ENCODE measurements around the gene SLC22A2. TPM values are rescaled to one million over a fixed set of nuclear protein-coding genes. Genes with fewer than 3 reads are reported as not detected.

Gene SLC22A2
- total and polyA plus RNA-seq, 2 donors (not counting 1 experiment from before 2014, with no cell fraction given) = not detected

DNA sequence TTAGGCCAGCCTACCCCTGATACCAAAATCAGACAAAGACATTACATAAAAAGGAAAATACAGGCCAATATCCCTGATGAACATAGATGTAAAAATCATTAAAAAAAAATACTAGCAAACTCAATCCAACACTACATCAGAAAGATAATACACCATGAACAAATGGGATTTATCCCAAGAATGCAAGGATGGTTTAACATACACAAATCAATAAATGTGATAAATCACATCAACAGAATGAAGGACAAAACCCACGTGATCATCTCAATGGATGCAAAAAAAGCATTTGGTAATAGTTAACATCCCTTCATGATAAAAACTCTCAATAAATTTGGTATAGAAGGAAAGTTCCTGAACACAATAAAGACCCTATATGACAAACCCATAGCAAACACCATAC, 63.8 kb downstream of the SLC22A2 start:
- Histone ChIP-seq H3K4me1 (ENCODE audit: control insufficient read depth, extremely low read depth, insufficient read depth, low read length) (no peaks in the 10 kb centered on the region), H3K27ac (ENCODE audit: insufficient read depth, low read length) (no peak overlapping the region), H2AFZ (ENCODE audit: low read length) (no peak overlapping the region), H3K36me3 (ENCODE audit: control insufficient read depth, insufficient read depth, low read length) (no peaks in the 10 kb centered on the region), H4K20me1 (ENCODE audit: control insufficient read depth, extremely low read depth, insufficient read depth, low read length) (no peaks in the 10 kb centered on the region), H3K9me3 (ENCODE audit: control insufficient read depth, insufficient read depth, low read depth, low read length) (no peaks in the 10 kb centered on the region), H3K27me3 (ENCODE audit: control insufficient read depth, insufficient read depth, low read length) (no peaks in the 10 kb centered on the region), H3K4me2 (ENCODE audit: extremely low read depth, insufficient read depth, low read length) (no peak overlapping the region), H3K9ac (ENCODE audit: insufficient read depth, low read length) (no peak overlapping the region), H3K4me3 (replicated peaks in 1 of 4; ENCODE audit: control extremely low read depth in 1 of 4, insufficient read depth in 1 of 4, low read depth in 3 of 4, low read length in 4 of 4) (no peak overlapping the region), H3K79me2 (ENCODE audit: control insufficient read depth, insufficient read depth, low read length) (no peaks in the 10 kb centered on the region)
- no peak for DNase-seq (ENCODE audit: low read depth in 2 of 2)
- TF ChIP-seq EZH2 (IDR thresholded peaks at IDR 0.05; ENCODE audit: low read length, missing control alignments) = no peak
- TF ChIP-seq, protein P1, sequence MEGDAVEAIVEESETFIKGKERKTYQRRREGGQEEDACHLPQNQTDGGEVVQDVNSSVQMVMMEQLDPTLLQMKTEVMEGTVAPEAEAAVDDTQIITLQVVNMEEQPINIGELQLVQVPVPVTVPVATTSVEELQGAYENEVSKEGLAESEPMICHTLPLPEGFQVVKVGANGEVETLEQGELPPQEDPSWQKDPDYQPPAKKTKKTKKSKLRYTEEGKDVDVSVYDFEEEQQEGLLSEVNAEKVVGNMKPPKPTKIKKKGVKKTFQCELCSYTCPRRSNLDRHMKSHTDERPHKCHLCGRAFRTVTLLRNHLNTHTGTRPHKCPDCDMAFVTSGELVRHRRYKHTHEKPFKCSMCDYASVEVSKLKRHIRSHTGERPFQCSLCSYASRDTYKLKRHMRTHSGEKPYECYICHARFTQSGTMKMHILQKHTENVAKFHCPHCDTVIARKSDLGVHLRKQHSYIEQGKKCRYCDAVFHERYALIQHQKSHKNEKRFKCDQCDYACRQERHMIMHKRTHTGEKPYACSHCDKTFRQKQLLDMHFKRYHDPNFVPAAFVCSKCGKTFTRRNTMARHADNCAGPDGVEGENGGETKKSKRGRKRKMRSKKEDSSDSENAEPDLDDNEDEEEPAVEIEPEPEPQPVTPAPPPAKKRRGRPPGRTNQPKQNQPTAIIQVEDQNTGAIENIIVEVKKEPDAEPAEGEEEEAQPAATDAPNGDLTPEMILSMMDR (conservative IDR thresholded peaks at IDR 0.05 in 1 of 2, IDR thresholded peaks at IDR 0.05 in 1 of 2; ENCODE audit: low read depth in 1 of 2, low read length in 2 of 2) = no peak

DNA sequence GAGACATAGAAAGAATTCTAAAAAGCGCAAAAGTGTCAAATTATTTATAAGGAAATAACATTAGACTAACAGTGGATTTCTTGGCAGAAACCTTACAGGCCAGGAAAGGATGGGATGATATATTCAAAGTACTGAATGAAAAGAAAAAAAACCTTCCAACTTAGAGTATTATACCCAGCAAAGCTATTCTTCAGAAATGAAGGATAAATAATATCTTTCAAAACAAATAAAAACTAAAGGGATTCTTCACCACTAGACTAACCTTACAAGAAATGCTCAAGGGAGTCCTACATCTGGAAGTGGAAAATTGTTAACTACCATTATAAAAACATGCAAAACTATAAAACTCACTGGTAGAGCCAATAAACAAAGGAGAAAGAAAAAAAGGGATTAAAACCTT, 65.8 kb downstream of the SLC22A2 start:
- H3K9me3 ChIP-seq (ENCODE audit: control insufficient read depth, insufficient read depth, low read depth, low read length) = no peaks in the 10 kb centered on the region
- TF ChIP-seq, protein P1 (conservative IDR thresholded peaks at IDR 0.05 in 1 of 2, IDR thresholded peaks at IDR 0.05 in 1 of 2; ENCODE audit: low read depth in 1 of 2, low read length in 2 of 2) = no peak
- no peak for TF ChIP-seq EZH2 (IDR thresholded peaks at IDR 0.05; ENCODE audit: low read length, missing control alignments)
- no peak overlapping the region for H3K9ac ChIP-seq (ENCODE audit: insufficient read depth, low read length)
- H2AFZ ChIP-seq (ENCODE audit: low read length) = no peak overlapping the region
- no peaks in the 10 kb centered on the region for H3K4me1 ChIP-seq (ENCODE audit: control insufficient read depth, extremely low read depth, insufficient read depth, low read length)
- H3K79me2 ChIP-seq (ENCODE audit: control insufficient read depth, insufficient read depth, low read length) = no peaks in the 10 kb centered on the region
- H3K4me3 ChIP-seq (replicated peaks in 1 of 4; ENCODE audit: control extremely low read depth in 1 of 4, insufficient read depth in 1 of 4, low read depth in 3 of 4, low read length in 4 of 4) = no peak overlapping the region
- no peak overlapping the region for H3K4me2 ChIP-seq (ENCODE audit: extremely low read depth, insufficient read depth, low read length)
- DNase-seq (ENCODE audit: low read depth in 2 of 2) = no peak
- no peak overlapping the region for H3K27ac ChIP-seq (ENCODE audit: insufficient read depth, low read length)
- no peaks in the 10 kb centered on the region for H3K27me3 ChIP-seq (ENCODE audit: control insufficient read depth, insufficient read depth, low read length)
- H4K20me1 ChIP-seq (ENCODE audit: control insufficient read depth, extremely low read depth, insufficient read depth, low read length) = no peaks in the 10 kb centered on the region
- H3K36me3 ChIP-seq (ENCODE audit: control insufficient read depth, insufficient read depth, low read length) = no peaks in the 10 kb centered on the region

DNA sequence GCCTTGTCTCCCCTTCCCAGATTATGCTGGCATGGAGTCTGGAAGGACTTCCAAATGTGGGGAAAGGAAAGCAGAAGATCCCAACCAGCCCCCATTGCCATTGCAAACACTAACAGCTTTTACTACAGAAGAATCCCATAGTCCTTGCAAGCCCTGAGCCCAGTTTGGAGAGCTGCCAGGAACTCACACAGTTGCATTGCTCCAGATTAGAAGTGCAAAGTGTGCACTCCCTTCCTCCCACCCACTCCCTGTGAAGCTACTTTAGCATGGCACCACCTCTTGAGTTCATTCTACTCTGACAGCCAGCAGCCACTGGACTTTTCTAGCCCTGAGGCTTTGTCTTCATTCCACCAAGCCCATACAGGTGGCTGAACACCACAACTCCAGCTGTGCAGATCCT, 67.6 kb downstream of the SLC22A2 start:
- no peak overlapping the region for H3K4me2 ChIP-seq (ENCODE audit: extremely low read depth, insufficient read depth, low read length)
- no peak overlapping the region for H3K27ac ChIP-seq (ENCODE audit: insufficient read depth, low read length)
- no peak overlapping the region for H2AFZ ChIP-seq (ENCODE audit: low read length)
- H3K9ac ChIP-seq (ENCODE audit: insufficient read depth, low read length) = no peak overlapping the region
- no peaks in the 10 kb centered on the region for H3K27me3 ChIP-seq (ENCODE audit: control insufficient read depth, insufficient read depth, low read length)
- H4K20me1 ChIP-seq (ENCODE audit: control insufficient read depth, extremely low read depth, insufficient read depth, low read length) = no peaks in the 10 kb centered on the region
- TF ChIP-seq, protein P1 (conservative IDR thresholded peaks at IDR 0.05 in 1 of 2, IDR thresholded peaks at IDR 0.05 in 1 of 2; ENCODE audit: low read depth in 1 of 2, low read length in 2 of 2) = no peak
- no peak for TF ChIP-seq EZH2 (IDR thresholded peaks at IDR 0.05; ENCODE audit: low read length, missing control alignments)
- H3K4me3 ChIP-seq (replicated peaks in 1 of 4; ENCODE audit: control extremely low read depth in 1 of 4, insufficient read depth in 1 of 4, low read depth in 3 of 4, low read length in 4 of 4) = no peak overlapping the region
- H3K79me2 ChIP-seq (ENCODE audit: control insufficient read depth, insufficient read depth, low read length) = no peaks in the 10 kb centered on the region
- DNase-seq (ENCODE audit: low read depth in 2 of 2) = no peak
- no peaks in the 10 kb centered on the region for H3K36me3 ChIP-seq (ENCODE audit: control insufficient read depth, insufficient read depth, low read length)
- H3K9me3 ChIP-seq (ENCODE audit: control insufficient read depth, insufficient read depth, low read depth, low read length) = no peaks in the 10 kb centered on the region
- H3K4me1 ChIP-seq (ENCODE audit: control insufficient read depth, extremely low read depth, insufficient read depth, low read length) = no peaks in the 10 kb centered on the region

All from fibroblast of lung (primary cell).